ENCODE measurements around the gene KCTD12.

- TF ChIP-seq CTCF (IDR thresholded peaks at IDR 0.05) (no peak), POLR2A (IDR thresholded peaks at IDR 0.05) (no peak)
These were observed 24.3 kb downstream of the KCTD12 start for GRCh38 chr13:76861859-76862258.
